Ovary (tissue), 9 donors: ENCODE data around the gene WNT9B. TPM values are rescaled to one million over a fixed set of nuclear protein-coding genes. Genes with fewer than 3 reads are reported as not detected.

Source experiments
- DNase-seq, 5 donors: peaks; one replicate each; pipeline ENCODE4 v3.0.0-alpha.2; 2019 to 2020
- H3K27ac ChIP-seq, 2 donors: fragments of 200-600 bp; one replicate each; pipeline versions ENCODE4 v1.5.1 to v1.8.0; 2019 to 2022
- H3K27me3 ChIP-seq: fragments of 200-600 bp; one replicate; pipeline ENCODE4 v1.8.0; 2022
- H3K36me3 ChIP-seq: fragments of 200-600 bp; sonication (generic); one replicate; pipeline ENCODE4 v1.5.1; 2019
- H3K4me1 ChIP-seq: one replicate; pipeline ENCODE4 v1.8.1; 2013; ENCODE audit warnings: mild to moderate bottlenecking, moderate library complexity; ENCODE audit not compliant: insufficient read depth
- H3K4me3 ChIP-seq: fragments of 200-600 bp; sonication (generic); one replicate; pipeline ENCODE4 v1.5.1; 2017
- H3K9me3 ChIP-seq, 2 donors: fragments of 200-600 bp in 1 of 2; sonication (generic) in 1 of 2; one replicate each; pipeline versions ENCODE4 v1.5.1 to v1.8.1; 2013 to 2019; ENCODE audit warnings: mild to moderate bottlenecking in 1 of 2, moderate library complexity in 1 of 2
- EP300 ChIP-seq: sonication (generic); formaldehyde crosslinking; IDR thresholded peaks from one replicate; pipeline ENCODE4 v1.6.1; 2017; ENCODE audit warnings: antibody characterized with exemption
- POLR2A ChIP-seq: fragments of 450-650 bp; IDR thresholded peaks from one replicate; pipeline ENCODE4 v1.6.1; 2017; ENCODE audit warnings: antibody characterized with exemption, mild to moderate bottlenecking, moderate library complexity
- WGBS, 3 donors: extraction: QIAGEN DNeasy Blood & Tissue Kit in 1 of 3; methylation state at CpG; one replicate each; pipeline versions ENCODE4 v1.1.5 to v1.1.7; 2013 to 2017; 5-methylcytosine and 5-hydroxymethylcytosine counted together
- intact Hi-C, 4 donors: fragments of 100-400 bp; cut with DNase I; formaldehyde crosslinking; loops; one replicate each; pipeline versions ENCODE4 v1.11.0 to v1.15.1; 2022 to 2023
- polyA plus RNA-seq, 2 donors: library from polyadenylated mRNA; stranded (reverse); fragments of 200-250 nt in 1 of 2; fragments of 350-450 nt in 1 of 2; fragmentation: Illumina TruSeq in 1 of 2; extraction: RNeasy Lipid Tissue Mini Kit (QIAGEN cat#74804) in 1 of 2; gene quantifications; one replicate each; pipeline ENCODE4 v1.2.3, GENCODE V29; 2013 to 2014
- total RNA-seq, 7 donors: library from RNA; depleted of rRNA in 2 of 7; stranded (reverse); fragments of >200 nt in 2 of 7; fragmentation: NEBNext Ultra II Directional in 3 of 7; extraction: Animal tissue kit (Norgen Biotek cat#: 25700) in 3 of 7; gene quantifications; one replicate each; pipeline versions ENCODE4 v1.1.0 to v1.2.4, GENCODE V29; 2016 to 2023
- TF ChIP-seq, protein P1 (sequence below), 3 donors: fragments of 450-650 bp in 2 of 3; fragments of 200-600 bp in 1 of 3; IDR thresholded peaks; one replicate each; pipeline versions ENCODE4 v1.5.1 to v1.8.0; 2016 to 2022; ENCODE audit warnings: antibody characterized with exemption in 3 of 3, mild to moderate bottlenecking in 1 of 3
- donor health status: DM: no; HTN: no; CAD: no; lungs with moderate emphysema.
- donor health status: DM: no; HTN: no; CAD: no.
- donor health status: Bipolar disorder and iron deficiency.
- donor health status: DM: yes; HTN: yes; CAD: no.
- donor health status: DM: no; HTN: no; CAD: no.
- donor health status: DM: yes; HTN: yes; CAD: no.

Gene WNT9B
- total and polyA plus RNA-seq, 9 donors, result 0.08 to 0.50 (median 0.10) TPM; not detected in 6

DNA sequence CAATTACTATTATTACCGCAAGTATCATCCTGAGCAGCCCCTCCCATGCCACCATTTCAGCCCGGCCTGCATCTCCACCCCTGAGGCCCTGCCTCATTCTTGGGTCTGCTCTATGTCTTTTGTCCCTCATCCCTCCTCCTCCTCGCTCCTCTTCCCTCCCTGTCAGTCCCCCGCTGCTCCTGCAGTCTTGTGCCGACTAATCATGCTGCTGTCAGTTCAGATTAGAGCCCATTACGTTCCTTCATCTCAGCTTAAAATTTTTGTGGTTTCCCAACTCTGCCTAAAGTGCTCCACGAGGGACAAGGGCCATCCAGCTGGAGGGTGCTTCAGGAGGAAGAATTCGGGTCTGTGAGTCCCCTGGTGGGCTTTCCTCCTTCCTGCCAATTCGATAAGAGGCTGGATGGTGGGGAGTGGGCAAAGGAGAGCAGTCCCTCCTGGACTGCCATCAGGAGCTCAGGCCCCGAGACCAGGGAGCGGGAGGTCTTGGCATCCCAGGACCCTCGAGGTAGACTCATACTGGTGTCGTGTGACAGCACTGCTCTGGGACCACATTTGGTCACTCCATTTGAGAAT lies 38.7 kb downstream of the WNT9B start:
- intact Hi-C loops, result no loop called here
- 33 to 47% (median 39%) methylated on average over 13 of the region's 13 CpGs for WGBS, 3 donors

DNA sequence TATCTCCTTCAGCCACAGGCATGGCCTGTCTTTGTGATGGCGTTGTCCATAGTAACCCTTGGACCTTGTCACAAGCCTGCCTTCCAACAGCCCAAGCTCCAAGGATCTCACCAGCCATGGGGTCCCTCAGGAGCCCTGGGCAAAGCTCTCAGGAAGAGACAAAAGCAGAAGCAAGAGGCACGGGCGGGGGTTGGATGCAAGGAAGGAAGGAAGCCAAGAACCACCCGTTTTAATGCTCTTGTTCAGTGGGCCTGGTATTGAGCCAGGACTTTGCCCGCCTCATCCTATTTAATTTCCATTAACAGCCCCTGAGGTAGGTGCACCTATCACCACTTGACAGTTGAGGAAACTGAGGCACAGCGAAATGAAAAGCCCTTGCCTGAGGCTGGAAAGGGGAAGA lies 39.3 kb downstream of the WNT9B start:
- Histone ChIP-seq H3K27me3 (no peaks in the 10 kb centered on the region), H3K27ac (no peak overlapping the region), H3K4me3 (no peak overlapping the region), H3K36me3 (no peaks in the 10 kb centered on the region), H3K4me1 (no peaks in the 10 kb centered on the region), H3K9me3 (no peaks in the 10 kb centered on the region)
- no peak for DNase-seq
- WGBS, 3 donors, result 67 to 74% (median 70%) methylated on average over 6 of the region's 6 CpGs
- TF ChIP-seq EP300 (no peak), POLR2A (no peak)
- TF ChIP-seq, protein P1, sequence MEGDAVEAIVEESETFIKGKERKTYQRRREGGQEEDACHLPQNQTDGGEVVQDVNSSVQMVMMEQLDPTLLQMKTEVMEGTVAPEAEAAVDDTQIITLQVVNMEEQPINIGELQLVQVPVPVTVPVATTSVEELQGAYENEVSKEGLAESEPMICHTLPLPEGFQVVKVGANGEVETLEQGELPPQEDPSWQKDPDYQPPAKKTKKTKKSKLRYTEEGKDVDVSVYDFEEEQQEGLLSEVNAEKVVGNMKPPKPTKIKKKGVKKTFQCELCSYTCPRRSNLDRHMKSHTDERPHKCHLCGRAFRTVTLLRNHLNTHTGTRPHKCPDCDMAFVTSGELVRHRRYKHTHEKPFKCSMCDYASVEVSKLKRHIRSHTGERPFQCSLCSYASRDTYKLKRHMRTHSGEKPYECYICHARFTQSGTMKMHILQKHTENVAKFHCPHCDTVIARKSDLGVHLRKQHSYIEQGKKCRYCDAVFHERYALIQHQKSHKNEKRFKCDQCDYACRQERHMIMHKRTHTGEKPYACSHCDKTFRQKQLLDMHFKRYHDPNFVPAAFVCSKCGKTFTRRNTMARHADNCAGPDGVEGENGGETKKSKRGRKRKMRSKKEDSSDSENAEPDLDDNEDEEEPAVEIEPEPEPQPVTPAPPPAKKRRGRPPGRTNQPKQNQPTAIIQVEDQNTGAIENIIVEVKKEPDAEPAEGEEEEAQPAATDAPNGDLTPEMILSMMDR (IDR thresholded peaks at IDR 0.05), result no peak
- intact Hi-C loops, result no loop called here

More for the DNA sequence above, 38.7 kb downstream of the WNT9B start:
- H3K4me3 ChIP-seq, result no peak overlapping the region
- TF ChIP-seq POLR2A (no peak), EP300 (no peak)
- TF ChIP-seq, protein P1 (IDR thresholded peaks at IDR 0.05), result no peak
- no peaks in the 10 kb centered on the region for H3K9me3 ChIP-seq
- H3K27me3 ChIP-seq, result no peaks in the 10 kb centered on the region
- DNase-seq, result no peak
- no peaks in the 10 kb centered on the region for H3K4me1 ChIP-seq
- H3K27ac ChIP-seq, result no peak overlapping the region
- H3K36me3 ChIP-seq, result no peaks in the 10 kb centered on the region

DNA sequence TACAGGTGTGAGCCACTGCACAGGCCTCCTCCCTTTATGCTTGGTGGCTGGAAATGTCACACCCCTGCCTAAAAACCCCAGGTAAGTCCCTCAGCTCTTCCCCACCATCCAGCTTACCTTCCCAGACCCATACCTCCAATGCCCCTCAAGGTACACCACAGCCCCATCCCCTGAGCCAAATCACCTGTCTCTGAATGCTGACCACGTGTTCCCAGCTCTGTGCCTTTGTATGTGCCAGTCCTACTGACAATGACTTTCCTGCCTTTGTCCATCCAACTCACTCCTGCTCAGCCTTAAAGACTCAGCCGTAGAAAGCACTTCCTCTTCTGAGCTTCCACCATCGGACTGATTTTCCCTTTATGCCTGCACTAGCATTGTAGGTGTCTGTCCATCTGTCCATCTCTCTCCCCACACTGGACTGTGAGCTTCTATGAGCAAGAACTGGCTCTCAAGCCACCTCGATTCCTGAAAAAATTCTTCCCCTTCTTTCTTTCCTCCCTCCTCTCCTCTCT lies 40.9 kb downstream of the WNT9B start:
- Histone ChIP-seq H3K4me1 (no peaks in the 10 kb centered on the region), H3K36me3 (no peaks in the 10 kb centered on the region), H3K27ac (no peak overlapping the region), H3K27me3 (no peaks in the 10 kb centered on the region), H3K9me3 (no peaks in the 10 kb centered on the region), H3K4me3 (no peak overlapping the region)
- 67 to 77% (median 72%) methylated on average over 4 of the region's 4 CpGs for WGBS, 3 donors
- intact Hi-C loops, result no loop called here
- TF ChIP-seq POLR2A (no peak), EP300 (no peak)
- TF ChIP-seq, protein P1 (IDR thresholded peaks at IDR 0.05), result no peak
- DNase-seq, result no peak

DNA sequence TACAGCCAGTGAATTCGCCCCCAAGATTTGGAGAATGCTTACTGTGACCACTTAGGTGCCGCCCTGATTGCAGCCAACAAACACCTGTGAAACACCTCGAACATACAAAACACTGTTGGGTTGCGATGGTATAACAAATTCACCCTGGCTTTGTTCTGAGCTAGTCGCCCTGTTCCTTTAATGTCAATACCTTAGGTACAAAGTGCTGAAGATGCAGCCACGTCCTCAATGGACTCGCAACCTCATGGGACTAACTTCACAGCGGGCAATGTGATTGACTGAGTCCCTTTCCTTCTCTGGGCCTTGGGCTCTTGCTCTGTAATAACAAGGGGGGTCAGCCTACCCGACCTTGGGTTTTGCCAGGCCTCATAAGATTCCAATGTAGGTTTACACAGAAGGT lies 42.6 kb downstream of the WNT9B start:
- Histone ChIP-seq H3K4me1 (no peaks in the 10 kb centered on the region), H3K27ac (no peak overlapping the region), H3K9me3 (no peaks in the 10 kb centered on the region), H3K4me3 (no peak overlapping the region), H3K36me3 (no peaks in the 10 kb centered on the region), H3K27me3 (no peaks in the 10 kb centered on the region)
- intact Hi-C loops, result no loop called here
- no peak for DNase-seq
- TF ChIP-seq POLR2A, result no peak
- TF ChIP-seq, protein P1 (IDR thresholded peaks at IDR 0.05), result no peak
- TF ChIP-seq EP300, result no peak
- WGBS, 3 donors, result 74 to 80% (median 76%) methylated on average over 9 of the region's 9 CpGs
